UCSD-AML1 (cell line): ENCODE results near the gene TMPRSS4.
"Not testable (repeated sequence)": the region's sequence is repeated elsewhere in the genome, so short reads cannot be mapped to it uniquely, and the experiment has no call there.

Source experiments
- DNase-seq: peaks from one replicate; lab custom pipeline; 2025; ENCODE audit not compliant: unreplicated experiment; lab: John Stamatoyannopoulos, UW

The TMPRSS4 gene

DNA sequence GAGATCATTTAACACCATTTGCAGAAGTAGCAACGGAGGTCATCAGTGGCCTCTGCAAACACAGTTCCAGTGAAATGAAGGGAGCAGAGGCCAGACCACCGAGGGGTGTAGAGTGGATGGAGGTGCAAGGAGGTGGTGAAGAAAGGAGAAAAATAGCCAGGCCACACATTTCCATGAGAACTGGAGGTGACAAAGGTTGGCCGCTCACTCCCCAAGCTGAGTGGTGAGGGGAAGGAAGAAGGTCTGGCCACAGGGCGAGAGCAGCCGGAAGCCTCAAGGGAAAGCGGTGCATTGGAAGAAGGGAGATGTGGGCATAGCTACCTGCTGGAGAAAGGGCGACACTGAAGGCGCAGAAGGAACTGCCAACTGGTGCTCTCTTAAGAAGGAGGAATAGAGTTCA, 20.1 kb upstream of the TMPRSS4 start:
- DNase-seq, result peak; percentile 67

DNA sequence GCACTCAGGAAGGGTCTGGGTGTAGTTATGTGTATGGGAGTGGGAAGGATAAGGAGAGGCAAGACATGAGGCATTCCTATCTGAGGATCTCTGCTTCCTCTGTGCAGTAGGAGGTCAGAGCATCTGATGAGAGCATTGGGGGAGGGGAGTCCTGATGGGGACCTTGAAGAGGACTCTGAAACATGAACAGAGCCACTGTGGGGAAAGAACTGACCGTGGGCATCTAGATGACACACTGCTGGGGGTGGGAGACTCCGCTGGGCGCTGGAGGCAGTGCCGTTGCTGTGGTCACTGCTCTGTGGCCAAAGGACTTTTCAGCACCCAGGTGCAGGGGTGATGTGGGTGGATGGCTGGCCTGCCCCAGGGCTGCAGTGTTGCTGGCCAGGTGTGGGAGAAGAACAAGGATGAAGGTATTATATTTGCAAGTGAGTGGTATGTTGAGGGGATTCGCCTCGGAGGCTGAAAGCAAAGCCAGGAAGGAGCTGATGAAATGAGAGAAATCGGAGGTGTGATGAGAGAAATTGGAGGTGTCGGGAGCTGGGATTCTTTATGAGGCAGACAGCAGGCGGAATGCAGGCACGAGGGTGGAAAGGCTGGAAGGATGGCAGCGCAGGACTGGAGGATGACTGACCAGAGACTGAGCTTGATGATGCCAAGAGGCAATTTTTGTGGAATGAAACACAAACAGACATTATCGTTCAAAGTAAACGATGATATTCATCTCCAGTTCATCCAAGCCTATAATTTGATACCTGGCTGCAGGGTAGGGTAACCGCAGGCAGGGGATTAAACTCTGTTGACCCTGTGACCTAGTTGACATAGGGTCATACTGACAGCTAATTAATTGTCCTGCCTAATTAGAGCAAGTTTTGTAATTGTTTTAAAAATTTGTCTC, 19.4 kb upstream of the TMPRSS4 start:
- no peak for DNase-seq

DNA sequence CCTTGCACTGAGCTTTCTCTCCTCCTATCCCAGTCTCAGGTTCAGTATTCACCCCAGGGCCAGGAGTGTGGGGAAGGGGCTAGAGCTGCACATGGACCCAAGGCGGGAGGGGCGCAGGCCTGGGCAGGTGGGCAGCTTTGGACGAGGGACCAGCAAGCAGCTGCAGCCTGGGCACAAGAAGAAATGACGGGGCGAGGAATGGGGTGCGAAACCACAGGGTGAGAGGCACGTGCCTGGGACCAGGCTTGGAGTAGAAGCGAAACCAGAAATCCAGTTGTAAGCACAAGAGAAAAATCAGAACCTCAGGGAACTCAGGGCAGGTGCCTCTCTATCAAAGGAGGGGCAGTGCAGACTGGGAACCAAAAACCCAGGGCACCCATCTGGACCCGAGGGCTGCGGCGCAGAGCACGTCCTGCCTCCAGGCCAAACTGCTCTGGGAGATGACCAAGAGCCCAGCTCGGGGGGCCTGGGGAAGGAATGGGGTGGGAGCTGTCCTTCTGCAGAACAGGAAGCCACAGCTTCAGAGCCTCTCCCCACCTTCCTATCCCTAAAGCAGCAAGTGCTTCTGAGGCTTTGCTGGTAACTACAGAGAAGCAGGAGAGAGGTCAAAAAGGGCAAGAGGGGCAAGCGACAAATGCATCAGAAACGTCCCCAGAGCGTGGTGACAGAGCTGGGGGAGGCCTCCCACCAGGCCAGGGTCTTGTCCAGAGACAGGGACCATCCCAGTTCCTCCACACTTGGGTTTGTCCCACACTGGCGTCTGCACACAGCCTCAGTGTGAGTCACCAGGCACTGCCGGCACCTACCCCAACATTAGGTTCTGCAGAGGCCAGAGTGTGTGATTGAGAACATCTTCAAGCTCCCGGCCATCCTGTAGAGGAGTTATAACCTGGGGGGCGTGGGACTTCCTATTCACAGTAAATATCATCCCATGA, 18.3 kb upstream of the TMPRSS4 start:
- DNase-seq, result no peak

DNA sequence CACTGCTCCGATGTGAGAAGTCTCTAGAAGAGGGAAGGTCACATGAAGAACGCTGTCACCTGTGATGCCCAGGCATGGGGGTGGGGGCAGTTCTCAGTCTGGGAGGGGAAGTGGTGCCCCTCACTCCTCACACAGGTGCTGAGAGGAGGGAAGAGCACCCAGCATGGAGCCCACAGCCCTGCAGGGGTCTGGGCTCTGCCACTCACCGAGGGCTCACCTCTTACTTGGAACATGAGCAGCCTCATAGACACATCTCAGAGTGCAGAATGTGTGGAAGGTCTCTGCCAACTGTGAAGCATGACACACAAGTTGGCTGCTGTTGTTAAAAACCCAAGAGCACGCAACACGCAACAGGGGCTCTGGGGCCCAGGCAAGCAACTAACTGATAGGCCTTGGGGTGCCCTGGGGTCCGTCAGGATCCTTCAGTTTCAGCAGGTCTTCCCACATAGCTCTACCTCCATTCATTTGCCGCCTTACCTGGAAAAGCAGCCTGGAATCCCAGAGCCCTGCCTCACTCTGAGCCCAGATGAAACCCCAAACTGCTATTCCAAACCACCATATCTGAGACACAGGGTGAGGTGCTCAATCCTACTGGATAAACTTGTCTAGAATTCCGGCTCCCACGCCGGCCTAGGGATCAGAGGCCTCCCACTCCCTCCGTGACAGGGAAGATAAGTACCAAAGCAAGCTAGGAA, 17.5 kb upstream of the TMPRSS4 start:
- DNase-seq, result no peak

DNA sequence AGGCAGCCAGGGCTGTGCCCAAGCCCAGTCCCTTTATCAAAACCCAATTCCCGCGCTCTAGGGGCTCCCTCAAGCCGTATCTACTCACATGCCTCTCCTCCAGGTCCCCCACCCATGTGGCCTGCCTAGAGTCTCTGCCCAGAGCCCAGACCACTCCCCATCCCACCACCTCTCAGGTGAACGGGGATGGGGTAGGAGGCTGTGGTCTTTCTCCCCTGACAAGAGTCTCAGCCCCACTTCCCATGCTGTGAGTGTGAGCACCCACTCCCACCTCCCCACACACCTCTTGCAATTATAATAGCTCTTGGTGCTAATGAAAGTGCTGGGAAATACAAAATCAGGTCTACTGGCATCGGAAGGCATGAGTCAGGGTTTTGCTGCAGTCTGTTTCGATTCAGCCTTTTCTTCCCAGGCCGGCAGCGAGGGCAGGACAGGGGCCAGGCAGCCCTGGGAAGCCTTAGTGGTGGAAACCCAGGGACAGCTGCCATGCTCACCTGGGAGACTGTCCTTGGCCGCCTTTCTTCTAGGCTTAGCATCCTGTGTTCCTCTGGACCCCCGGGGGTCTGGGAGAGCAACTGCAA, 16.7 kb upstream of the TMPRSS4 start:
- DNase-seq, result no peak

DNA sequence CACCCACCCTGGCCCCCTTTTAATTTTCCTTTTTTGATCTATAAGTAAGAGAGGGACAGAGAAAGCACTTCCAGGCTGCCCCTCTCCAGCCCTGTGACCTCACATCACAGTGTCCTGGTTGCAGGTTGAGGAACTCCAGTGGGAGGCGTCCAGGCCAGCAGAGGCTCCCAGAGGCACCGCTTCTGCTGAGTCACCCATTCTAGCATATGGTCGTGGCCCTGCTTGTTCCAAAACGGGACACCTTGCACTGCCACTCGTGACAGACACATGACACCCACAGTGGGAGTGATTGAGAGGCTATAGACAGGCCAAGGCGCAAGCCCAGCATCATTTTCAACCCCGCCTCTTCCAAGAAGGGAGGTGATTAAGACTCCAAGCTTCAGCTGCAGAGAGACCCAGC, 16.0 kb upstream of the TMPRSS4 start:
- DNase-seq, result peak; percentile 30

DNA sequence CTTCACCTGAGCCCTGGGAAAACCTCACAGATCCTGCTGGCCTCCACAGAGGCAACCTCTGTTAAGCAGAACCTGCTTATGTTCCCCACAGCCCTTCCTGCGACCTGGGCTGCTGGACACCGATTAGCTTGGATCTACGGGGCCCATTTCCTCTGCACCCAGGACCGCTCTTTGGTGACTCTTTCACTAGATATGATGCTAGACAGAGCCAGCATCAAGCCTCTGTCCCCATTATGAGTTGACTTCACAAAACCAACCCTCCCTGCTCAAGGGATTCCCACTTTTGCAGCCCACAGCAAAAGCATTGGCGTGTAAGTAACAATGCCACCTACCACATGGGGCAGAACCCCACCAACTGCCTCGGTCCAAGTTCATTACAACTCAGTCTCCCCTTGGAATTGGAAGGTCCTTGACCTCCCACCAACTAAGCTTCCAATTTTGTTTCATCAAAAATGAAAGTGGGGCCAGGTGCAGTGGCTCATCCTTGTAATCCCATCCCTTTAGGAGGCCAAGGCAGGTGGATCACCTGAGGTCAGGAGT, 15.2 kb upstream of the TMPRSS4 start:
- DNase-seq, result no peak

DNA sequence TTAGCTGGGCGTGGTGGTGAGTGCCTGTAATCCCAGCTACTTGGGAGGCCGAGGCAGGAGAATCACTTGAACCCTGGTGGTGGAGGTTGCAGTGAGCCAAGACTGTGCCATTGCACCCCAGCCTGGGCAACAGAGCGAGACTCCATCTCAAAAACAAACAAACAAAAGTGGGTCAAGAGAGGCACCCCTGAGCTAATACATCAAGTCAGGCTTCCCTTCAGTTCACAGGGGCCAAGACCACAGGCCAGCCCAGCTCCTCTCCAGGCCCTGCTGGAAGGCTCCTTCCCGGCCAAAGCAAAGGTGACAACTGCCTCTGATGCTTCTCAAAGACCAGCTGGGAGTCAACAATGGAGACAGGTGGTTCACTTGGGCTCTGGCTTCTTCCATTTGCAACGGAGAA, 14.7 kb upstream of the TMPRSS4 start:
- not testable (repeated sequence) for DNase-seq

DNA sequence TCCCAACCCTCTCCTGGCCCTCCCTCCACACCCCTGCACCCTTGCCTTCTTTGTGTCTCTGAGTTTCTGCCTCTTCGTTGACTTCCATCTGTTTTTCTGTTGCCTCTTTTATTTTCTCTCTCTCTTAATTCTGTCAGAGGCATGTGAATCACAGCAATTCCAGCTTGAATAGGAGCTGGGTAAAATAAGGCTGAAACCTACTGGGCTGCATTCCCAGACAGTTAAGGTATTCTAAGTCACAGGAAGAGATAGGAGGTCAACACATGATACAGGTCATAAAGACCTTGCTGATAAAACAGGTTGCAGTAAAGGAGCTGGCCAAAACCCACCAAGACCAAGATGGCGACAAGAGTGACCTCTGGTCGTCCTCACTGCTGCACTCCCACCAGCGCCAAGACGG, 14.2 kb upstream of the TMPRSS4 start:
- DNase-seq, result not testable (repeated sequence)

DNA sequence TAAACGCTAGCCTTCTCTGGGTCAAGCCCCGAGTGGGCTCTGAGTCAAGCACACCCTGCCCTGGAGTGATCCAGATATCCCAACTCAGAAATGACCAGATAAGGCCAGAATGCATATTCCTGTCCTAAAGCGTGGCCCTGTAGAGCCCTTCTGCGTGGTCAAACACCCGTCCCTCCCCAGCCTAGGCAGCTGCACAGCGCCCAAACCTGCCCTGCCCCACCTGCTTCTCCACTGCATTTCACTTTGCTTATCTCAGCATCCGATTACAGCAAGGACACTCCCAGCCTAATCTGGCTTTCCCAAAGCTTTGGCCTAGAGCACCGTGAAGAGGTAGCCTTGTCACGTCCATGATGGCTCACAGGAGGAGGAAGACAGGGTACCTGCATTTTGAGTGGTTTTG, 11.9 kb upstream of the TMPRSS4 start:
- DNase-seq, result no peak

DNA sequence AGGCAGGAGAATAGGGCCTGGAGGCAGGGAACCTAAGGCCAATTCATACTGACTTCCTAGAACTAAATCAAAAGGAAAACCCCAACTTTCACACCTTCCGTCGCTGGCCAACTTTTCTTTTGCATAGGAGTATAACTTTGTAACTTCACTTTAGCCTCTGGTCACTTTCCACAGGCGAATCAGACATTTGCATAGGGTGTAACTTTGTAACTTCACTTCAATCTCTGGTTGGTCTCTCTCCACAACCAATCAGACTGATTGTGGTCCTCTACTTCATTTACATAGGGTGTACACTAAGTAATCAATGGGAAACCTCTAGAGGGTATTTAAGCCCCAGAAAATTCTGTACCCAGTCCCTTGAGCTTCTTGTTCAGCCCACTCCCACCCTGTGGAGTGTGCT, 11.5 kb upstream of the TMPRSS4 start:
- DNase-seq, result no peak

DNA sequence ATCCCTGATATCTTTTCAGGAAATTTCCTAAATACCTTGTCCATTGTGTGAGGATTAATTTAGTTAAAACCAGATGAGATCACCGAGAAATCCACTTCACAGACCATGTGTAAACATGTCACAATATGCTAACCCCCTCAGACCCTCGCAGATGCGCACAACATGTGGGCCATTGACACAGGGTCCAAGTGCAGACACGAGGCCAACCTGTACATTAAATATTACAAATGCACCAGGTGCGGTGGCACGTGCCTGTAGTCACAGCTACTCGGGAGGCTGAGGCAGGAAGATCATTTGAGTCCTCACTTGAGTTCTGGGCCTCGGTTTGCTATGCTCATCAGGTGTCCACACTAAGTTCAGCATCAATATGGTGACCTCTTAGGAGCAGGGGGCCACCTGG, 9.9 kb upstream of the TMPRSS4 start:
- DNase-seq, result no peak

DNA sequence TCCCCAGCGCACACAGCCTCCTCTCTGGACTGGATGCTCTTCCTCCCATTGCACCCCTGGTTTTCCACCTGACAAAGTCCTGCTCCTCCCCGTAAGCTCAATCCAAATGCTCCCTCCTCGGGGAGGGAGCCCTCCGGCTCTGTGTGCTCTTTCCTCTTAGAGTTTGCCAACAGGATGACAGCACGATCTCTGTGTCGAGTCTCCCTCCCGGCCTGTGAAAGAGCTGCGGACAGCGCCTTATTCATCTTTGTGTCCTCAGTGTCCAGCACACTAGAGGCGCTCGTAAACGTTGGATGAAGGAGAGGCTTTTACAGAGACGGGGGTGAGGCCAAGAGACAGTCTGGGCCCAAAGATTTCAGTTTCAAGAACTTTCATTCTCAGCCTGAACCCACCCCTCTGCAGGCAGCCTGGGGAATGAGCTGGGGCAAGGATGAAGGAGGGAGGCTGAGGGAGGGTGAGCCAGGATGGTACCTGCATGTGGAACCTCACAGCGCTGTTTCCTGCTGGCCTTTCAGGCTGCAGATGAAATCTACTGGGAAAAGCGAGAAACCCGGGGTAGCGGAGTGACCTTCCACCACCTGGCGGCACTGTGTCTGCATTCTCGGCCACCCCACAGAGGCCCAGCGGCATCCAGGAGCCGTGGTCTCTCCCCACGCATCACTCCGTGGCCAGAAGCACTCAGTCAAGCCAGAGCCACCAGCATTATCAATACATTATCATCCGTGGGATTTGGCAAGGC, 8.5 kb upstream of the TMPRSS4 start:
- no peak for DNase-seq

DNA sequence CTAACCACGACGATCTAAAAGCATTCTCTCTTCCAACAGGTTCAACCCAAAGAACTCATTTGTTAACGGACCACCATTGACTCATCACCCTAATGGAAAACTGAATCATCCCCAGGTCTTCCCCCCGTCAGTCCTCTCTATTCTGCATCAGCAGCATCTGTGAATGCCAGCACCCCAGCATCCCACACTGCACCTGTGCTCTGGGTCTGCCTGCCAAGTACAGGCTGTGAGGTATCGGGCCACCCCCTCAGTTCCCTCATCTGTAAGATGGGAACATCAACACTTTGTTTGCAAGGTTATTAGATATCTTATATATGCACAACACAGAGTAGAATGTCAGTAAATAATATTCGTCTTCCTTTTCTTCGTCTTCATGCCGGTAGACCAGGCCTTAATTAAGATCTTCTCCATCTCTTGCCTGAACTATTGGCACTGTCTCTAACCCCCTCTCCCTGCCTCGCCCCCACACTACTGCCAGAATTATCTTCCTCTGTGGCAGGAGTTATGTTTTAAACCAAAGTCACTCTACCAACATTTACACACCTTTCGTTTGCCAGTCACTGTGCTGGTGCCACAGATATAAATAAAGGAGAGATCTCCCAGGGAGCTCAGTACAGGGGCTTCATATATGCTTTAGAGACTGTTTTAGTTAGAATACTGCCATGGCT, 7.8 kb upstream of the TMPRSS4 start:
- DNase-seq, result no peak

DNA sequence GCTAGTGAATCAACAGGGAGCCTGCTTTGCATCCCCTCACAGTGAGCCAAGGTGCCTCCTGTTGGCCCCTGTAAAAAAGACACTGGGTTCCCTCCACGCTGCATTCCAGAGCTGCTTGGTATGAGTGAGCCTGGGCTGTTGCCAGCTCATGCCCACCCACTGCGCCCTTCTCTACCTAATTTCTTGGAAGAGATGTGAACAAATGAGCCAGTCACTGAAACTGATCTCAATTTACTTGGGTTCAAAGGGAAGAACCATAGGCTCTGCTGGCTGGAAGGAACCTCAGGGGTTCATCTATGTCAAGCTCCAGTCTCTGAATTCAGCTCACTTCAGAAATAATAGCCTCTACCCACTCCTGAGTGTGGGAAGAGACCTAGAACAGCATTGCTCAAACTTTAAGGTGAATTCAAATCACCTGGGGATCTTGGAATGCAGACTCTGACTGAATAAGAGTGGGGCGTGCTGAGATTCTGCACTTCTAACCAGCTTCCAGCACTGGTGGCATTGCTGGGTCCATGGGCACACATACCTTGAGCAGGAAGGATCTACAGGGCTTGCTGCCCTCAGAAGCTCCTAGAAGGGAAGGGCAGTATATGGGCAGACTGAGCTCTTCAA, 5.4 kb upstream of the TMPRSS4 start:
- no peak for DNase-seq

DNA sequence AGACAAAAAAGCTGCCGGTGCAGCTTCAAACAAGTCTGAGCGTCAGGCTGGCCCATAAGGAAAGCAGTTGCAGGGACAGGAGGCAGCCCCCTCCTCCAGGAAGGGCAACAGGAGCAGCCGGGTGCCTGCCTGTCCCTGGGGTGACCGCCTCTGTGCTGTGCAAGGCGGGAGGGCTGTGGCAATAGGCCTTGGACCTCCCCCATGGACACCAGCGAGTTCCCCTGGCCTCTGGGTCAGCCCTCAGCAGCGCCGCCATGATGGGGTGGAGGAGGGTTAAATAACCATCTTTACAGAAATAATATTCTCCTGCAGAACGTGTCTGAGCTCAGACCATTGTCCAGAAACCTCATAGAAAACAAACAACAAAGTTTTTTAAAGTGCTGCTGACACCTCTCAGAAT, 3.3 kb upstream of the TMPRSS4 start:
- DNase-seq, result no peak

DNA sequence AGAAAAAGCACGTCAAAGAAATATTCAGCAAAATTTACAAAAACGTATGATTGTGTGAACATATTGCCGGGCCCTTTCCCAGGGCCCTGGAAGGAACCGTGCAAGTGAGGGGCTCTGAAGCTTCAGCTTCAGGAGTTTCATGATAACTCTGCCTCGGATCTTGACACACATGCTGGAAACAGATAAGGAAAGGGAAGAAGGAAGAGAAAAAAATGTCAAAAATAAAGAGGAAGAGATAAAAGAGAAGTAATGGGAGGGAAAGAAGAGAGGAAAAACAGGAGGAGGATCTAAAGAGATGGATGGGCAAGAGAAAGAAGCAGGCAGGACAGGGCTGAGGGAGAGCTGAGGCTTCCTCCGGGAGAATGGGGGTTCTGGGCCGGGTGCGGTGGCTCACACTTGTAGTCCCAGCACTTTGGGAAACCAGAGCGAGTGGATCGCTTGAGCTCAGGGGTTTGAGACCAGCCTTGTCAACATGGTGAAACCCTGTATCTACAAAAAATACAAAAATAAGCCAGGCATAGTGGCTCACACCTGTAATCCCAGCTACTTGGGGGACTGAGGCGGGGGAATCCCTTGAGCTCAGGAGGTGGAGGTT, 2.7 kb upstream of the TMPRSS4 start:
- no peak for DNase-seq

DNA sequence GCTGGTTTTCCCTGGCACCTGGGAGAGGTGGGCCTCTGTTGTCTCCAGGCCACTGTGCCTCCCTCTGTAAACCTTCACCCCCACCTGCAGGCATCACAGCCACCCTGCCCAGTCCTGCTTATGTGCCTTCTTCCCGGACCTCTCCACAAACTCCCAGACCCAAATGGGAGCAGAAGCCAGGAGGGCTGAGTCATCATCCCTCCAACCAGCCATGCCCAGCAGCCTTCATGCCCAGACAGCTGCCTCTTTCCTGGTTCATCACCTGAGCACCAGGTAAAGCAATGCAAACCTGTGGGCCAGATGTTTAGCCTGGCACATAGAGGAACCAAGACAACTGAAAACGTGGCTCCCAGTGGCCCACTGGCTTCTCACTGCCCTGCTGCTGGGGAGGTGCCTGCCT, 2.1 kb upstream of the TMPRSS4 start:
- no peak for DNase-seq

DNA sequence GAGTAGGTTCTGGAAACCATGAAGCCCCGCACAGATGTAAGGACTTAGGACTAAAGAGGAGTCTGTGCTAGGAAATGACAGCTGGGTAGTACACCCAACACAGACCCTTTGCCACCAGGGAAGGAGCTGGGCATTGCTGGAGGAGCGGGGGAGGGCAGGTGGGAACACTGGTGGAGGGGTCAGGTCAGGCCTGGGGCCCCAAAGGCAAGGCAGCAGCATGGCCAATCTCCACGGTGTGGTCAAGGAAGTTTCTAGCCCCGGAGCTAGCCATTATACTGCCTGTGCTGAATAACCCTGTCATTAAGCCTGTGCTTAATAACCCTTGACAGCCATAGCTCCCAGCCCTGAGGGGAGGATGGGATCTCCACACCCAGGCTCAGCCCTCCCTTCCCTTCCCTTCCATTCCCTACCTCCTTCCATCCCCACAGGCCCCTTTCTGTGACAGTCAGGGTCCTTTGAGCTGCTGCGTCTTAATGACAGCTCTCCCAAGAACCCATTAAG, 2.1 kb downstream of the TMPRSS4 start:
- no peak for DNase-seq
